HepG2 (cell line): ENCODE measurements around the gene HPS1. TPM values are rescaled to one million over a fixed set of nuclear protein-coding genes. Genes with fewer than 3 reads are reported as not detected.

Source experiments
- ATAC-seq: fragments of 200-7000 bp; cut with Tn5 transposase; 3 replicates; pipeline ENCODE4 v1.9.1; 2020; ENCODE audit warnings: mild to moderate bottlenecking, moderate library complexity
- BruUV-seq: library from RNA; stranded (reverse); fragments of 400-500 nt; replicated peaks from 2 replicates; lab custom pipeline; 2021; lab: Mats Ljungman, UMichigan
- CTCF ChIA-PET: fragments of 300-600 bp; formaldehyde crosslinking; extraction: SDS; loops from one replicate; lab custom pipeline; 2021; ENCODE audit warnings: low total read pairs, inconsistent platforms, low intra/inter-chr PET ratio; lab: Yijun Ruan, JAX
- POLR2A ChIA-PET: fragments of 350-600 bp; sonication (Branson Sonifier 250); formaldehyde crosslinking; loops from one replicate; lab custom pipeline; 2020; ENCODE audit warnings: antibody characterized with exemption, inconsistent platforms; lab: Yijun Ruan, JAX
- DNase-seq: peaks from one replicate; pipeline ENCODE4 v3.0.0-alpha.2; 2015; ENCODE audit warnings: low spot score
- FAIRE-seq: peaks from 3 replicates; lab custom pipeline; 2011; peaks lifted over from hg19 to GRCh38; lab: Jason Lieb, UNC
- H2AFZ ChIP-seq: one replicate; pipeline ENCODE4 v1.6.1; 2011; ENCODE audit warnings: low read length, inconsistent platforms
- H3K27ac ChIP-seq: fragments of 300-600 bp; 3 replicates; pipeline ENCODE4 v1.8.0; 2011; ENCODE audit warnings: mixed run types, mild to moderate bottlenecking, mixed read lengths, low read length, inconsistent platforms; ENCODE audit not compliant: insufficient read depth; ENCODE audit errors: extremely low read length
- H3K27me3 ChIP-seq, 2 experiments: fragments of 200-600 bp in 1 of 2; 2 replicates in 1 of 2; 3 replicates in 1 of 2; pipeline versions ENCODE4 v1.6.0 to v1.8.0; 2011; ENCODE audit warnings: low read length in 2 of 2, mild to moderate bottlenecking in 2 of 2, moderate library complexity in 2 of 2, inconsistent platforms in 1 of 2; ENCODE audit not compliant: insufficient read depth in 2 of 2, control insufficient read depth in 1 of 2
- H3K36me3 ChIP-seq, 2 experiments: fragments of 200-600 bp in 1 of 2; replicated peaks in 1 of 2; 2 replicates in 1 of 2; 3 replicates in 1 of 2; pipeline versions ENCODE4 v1.5.1 to v1.8.0; 2011; ENCODE audit warnings: low read length in 2 of 2, inconsistent platforms in 1 of 2; ENCODE audit not compliant: insufficient read depth in 2 of 2, control insufficient read depth in 1 of 2
- H3K4me1 ChIP-seq: 2 replicates; pipeline ENCODE4 v1.5.1; 2012; ENCODE audit warnings: low read length, inconsistent platforms; ENCODE audit not compliant: insufficient read depth
- H3K4me2 ChIP-seq: 2 replicates; pipeline ENCODE4 v1.6.0; 2011; ENCODE audit warnings: low read depth, low read length, inconsistent platforms
- H3K4me3 ChIP-seq, 3 experiments: fragments of 200-600 bp in 1 of 3; sonication (generic), shearing (Covaris generic) in 1 of 3; replicated peaks in 1 of 3; 2 replicates each; pipeline ENCODE4 v1.5.1; 2011 to 2016; ENCODE audit warnings: low read length in 3 of 3, inconsistent platforms in 2 of 3, low read depth in 2 of 3, mild to moderate bottlenecking in 2 of 3, control low read depth in 1 of 3, mixed read lengths in 1 of 3; ENCODE audit not compliant: insufficient read depth in 1 of 3
- H3K79me2 ChIP-seq: one replicate; pipeline ENCODE4 v1.6.1; 2011; ENCODE audit warnings: low read length, inconsistent platforms; ENCODE audit not compliant: insufficient read depth
- H3K9ac ChIP-seq: 2 replicates; pipeline ENCODE4 v1.6.0; 2011; ENCODE audit warnings: mild to moderate bottlenecking, low read depth, low read length, inconsistent platforms; ENCODE audit not compliant: insufficient read depth
- H3K9me3 ChIP-seq: 2 replicates; pipeline ENCODE4 v1.5.1; 2012; ENCODE audit warnings: mild to moderate bottlenecking, low read length
- H4K20me1 ChIP-seq: 2 replicates; pipeline ENCODE4 v1.6.0; 2011; ENCODE audit warnings: inconsistent platforms, mild to moderate bottlenecking, low read length, moderate library complexity; ENCODE audit not compliant: insufficient read depth
- PPARG ChIP-seq: conservative IDR thresholded peaks from 2 replicates; pipeline ENCODE4 v1.6.1; 2016; ENCODE audit warnings: missing biosample characterization, missing genetic modification reagents
- SAP130 ChIP-seq: IDR thresholded peaks from 2 replicates; pipeline ENCODE4 v1.6.1; 2016; ENCODE audit warnings: low read depth
- SMARCE1 ChIP-seq: fragments of 450-650 bp; IDR thresholded peaks from 2 replicates; pipeline ENCODE4 v1.6.1; 2017; ENCODE audit warnings: borderline replicate concordance
- ZNF224 ChIP-seq: sonication (generic); formaldehyde crosslinking; IDR thresholded peaks from 2 replicates; pipeline ENCODE4 v1.5.0; 2020; ENCODE audit warnings: mild to moderate bottlenecking, missing genetic modification reagents
- WGBS: methylation state at CpG from one replicate; pipeline ENCODE4 v1.1.6; 2017; ENCODE audit warnings: low lambda C conversion rate; 5-methylcytosine and 5-hydroxymethylcytosine counted together
- in situ Hi-C: cut with HindIII; loops from 2 replicates; pipeline ENCODE4 v1.10.0; 2017; ENCODE audit warnings: low pct_unique_long_range_greater_than_20kb; ENCODE audit not compliant: extremely low pct_ligation_motif_present
- intact Hi-C: fragments of 100-400 bp; cut with micrococcal nuclease; formaldehyde crosslinking; loops from one replicate; pipeline ENCODE4 v1.10.0; 2022; ENCODE audit not compliant: unreplicated experiment
- polyA plus RNA-seq, 8 experiments: library from polyadenylated mRNA; depleted of rRNA in 3 of 8; stranded (reverse) in 7 of 8; unstranded in 1 of 8; fragments of >200 nt; fragmentation: Illumina TruSeq in 4 of 8; extraction: Trizol in 4 of 8; gene quantifications; 2 replicates each; pipeline versions ENCODE4 v1.2.1 to v1.2.3, GENCODE V29; 2011 to 2016; ENCODE audit warnings: low read depth in 4 of 8, missing spikeins in 1 of 8, mixed read lengths in 1 of 8; ENCODE audit not compliant: insufficient read depth in 1 of 8
- total RNA-seq, 5 experiments: library from RNA; depleted of rRNA; stranded (reverse); fragments of >200 nt; fragmentation: Illumina TruSeq; extraction: Trizol; gene quantifications; 2 replicates each; pipeline ENCODE4 v1.2.3, GENCODE V29; 2016; ENCODE audit warnings: low read depth in 1 of 5
- TF ChIP-seq, protein P1 (sequence below): fragments of 450-650 bp; IDR thresholded peaks from 2 replicates; pipeline ENCODE4 v1.6.1; 2016

The HPS1 gene
- total and polyA plus RNA-seq, 2 of the 13 experiments (the other 11 are each of a cell fraction or from before 2014, with no cell fraction given) = 24.6 to 25.8 TPM

DNA sequence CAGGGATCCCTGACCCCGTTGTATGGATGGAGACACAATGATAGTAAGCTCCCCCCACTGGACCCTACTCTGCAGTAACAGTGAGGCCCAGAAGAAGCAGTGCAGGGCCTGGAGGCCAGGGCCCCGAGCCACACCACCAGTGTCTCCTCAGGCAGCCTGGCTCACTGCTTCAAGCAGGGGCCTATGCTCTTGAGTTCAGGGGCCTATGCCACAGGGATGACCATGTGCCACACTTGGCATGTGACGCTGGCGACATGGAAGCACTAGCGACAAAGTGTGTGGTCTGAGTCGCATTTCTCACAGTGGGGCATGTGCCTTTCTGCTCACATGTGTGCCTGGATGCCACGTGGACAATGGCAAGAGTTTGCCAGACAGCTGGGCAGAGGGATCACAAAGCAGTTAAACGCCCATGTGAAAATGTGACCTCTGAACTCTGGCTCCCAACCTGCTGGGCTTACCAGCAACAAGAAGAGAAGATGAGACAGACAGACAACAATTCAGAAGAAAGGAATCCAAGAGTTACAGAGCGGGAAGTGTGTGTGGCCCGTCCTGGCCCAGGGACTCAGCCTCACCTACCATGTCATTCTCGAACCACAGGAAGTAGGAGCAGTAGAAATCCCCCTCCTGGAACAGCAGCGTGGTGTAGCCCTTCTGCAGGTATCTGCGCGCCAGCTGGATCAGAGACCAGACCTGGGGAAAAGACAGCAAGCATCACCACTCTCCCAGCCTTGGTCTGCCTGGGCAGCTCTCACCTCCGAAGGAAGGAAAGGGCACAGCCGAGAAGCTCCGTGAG lies 27.1 kb downstream of the HPS1 start:
- Histone ChIP-seq H3K4me1 (peaks cover 20% of the 10 kb centered on the region), H4K20me1 (no peaks in the 10 kb centered on the region), H3K27ac (no peak overlapping the region), H3K36me3 (peaks cover 3 to 8% of the 10 kb centered on the region in 2 experiments; a peak in 3 of 5 replicates), H2AFZ (no peak overlapping the region), H3K9me3 (no peaks in the 10 kb centered on the region), H3K79me2 (no peaks in the 10 kb centered on the region), H3K27me3 (no peaks in the 10 kb centered on the region), H3K4me2 (no peak overlapping the region), H3K4me3 (no peak overlapping the region), H3K9ac (no peak overlapping the region)
- no peak for FAIRE-seq
- no TSS peak for BruUV-seq
- intact Hi-C loops = no loop called here
- WGBS = 90% methylated on average over 11 of the region's 17 CpGs
- TF ChIP-seq, protein P1, sequence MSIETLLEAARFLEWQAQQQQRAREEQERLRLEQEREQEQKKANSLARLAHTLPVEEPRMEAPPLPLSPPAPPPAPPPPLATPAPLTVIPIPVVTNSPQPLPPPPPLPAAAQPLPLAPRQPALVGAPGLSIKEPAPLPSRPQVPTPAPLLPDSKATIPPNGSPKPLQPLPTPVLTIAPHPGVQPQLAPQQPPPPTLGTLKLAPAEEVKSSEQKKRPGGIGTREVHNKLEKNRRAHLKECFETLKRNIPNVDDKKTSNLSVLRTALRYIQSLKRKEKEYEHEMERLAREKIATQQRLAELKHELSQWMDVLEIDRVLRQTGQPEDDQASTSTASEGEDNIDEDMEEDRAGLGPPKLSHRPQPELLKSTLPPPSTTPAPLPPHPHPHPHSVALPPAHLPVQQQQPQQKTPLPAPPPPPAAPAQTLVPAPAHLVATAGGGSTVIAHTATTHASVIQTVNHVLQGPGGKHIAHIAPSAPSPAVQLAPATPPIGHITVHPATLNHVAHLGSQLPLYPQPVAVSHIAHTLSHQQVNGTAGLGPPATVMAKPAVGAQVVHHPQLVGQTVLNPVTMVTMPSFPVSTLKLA = peak; percentile 19; the same call in 1 of the 2 replicates
- TF ChIP-seq SAP130 = no peak
- TF ChIP-seq SMARCE1 = no peak
- no peak for TF ChIP-seq PPARG
- no peak for TF ChIP-seq ZNF224
- CTCF ChIA-PET = no interaction called here
- in situ Hi-C loops = no loop called here
- no peak for ATAC-seq
- DNase-seq = no peak
- POLR2A ChIA-PET = no interaction called here
